ENCODE measurements around the gene DNAL1. TPM values are rescaled to one million over a fixed set of nuclear protein-coding genes. Genes with fewer than 3 reads are reported as not detected.
A peak's percentile ranks its signal among the peaks of the same experiment; 100 is the strongest.

The DNAL1 gene
- total RNA-seq, 4 donors from 2014 or later: 7.5 to 21.0 (median 9.8) TPM

DNA sequence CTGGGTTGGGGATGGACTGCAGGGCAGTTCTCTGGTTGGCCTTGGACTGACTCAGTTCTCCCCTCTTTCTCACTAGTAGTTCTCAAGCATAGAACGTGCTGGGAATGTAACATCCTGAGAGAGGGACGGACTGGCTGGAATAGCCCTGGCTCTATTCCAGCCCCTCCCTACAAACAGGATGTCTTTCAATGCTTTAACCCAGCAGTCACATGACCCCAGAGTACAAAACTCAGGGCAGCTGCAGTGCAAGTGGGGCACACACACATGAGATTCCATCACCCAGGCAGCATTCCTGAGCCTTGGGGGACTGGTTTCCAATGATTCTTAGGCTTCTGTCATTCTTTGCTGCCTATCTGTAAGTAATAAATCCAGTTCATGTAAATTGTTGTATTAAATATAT lies 34.1 kb upstream of the DNAL1 start:
- Histone ChIP-seq H3K9me3 (no peaks in the 10 kb centered on the region), H3K27ac (no peak overlapping the region), H3K36me3 (no peaks in the 10 kb centered on the region), H3K27me3 (no peaks in the 10 kb centered on the region), H3K4me1 (peaks cover 0 to 5% (median 0%) of the 10 kb centered on the region in 4 donors), H3K4me3 (no peak overlapping the region)
- DNase-seq (ENCODE audit: low spot score in 2 of 2): no peak
- WGBS, 2 donors: 29 to 71% methylated on average over 1 to 2 of the region's 2 CpGs
- no peak for TF ChIP-seq CTCF (IDR thresholded peaks at IDR 0.05)
- TF ChIP-seq EP300 (IDR thresholded peaks at IDR 0.05): no peak
- no peak for TF ChIP-seq POLR2A (IDR thresholded peaks at IDR 0.05)

GRCh38 chr14:73612339-73613045 lies 32.3 kb upstream of the DNAL1 start, which contains the start of gene ACOT6:
ACOT6 (plus strand) TSS chr14:73612517; CDS start chr14:73612572, 55 bp downstream.
- Histone ChIP-seq H3K36me3 (no peaks in the 10 kb centered on the region), H3K27me3 (no peaks in the 10 kb centered on the region), H3K4me3 (peak within 1 kb of the TSS; percentile 54 to 76 (median 65)), H3K4me1 (peaks cover 0 to 5% (median 0%) of the 10 kb centered on the region in 4 donors), H3K9me3 (no peaks in the 10 kb centered on the region), H3K27ac (peak within 1 kb of the TSS; percentile 77 to 91 (median 84))
- TF ChIP-seq CTCF (IDR thresholded peaks at IDR 0.05) (peak in 1 of 5 experiments; percentile 8), EP300 (IDR thresholded peaks at IDR 0.05) (peak in 1 of 2 donors; percentile 60), POLR2A (IDR thresholded peaks at IDR 0.05) (peak; percentile 9 to 42)
- peak; percentile 34 to 55 for DNase-seq (ENCODE audit: low spot score in 2 of 2)
- WGBS, 2 donors: 0% methylated on average over 21 to 26 of the region's 84 CpGs

DNA sequence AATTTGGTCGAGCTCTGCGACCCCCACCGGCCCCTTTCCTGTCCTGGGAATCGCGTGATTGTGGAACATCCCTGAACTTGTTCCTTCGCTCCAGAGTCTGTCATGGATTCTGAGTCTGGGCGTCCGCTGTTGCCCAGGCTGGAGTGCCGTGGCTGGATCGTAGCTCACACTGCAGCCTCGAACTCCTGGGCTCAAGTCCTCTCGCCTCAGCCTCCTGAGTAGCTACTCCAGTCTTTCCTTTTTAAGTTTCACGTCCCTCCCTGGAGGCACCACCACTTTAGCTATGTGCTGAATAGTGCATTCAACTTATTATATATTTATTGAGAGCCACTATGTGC lies 31.8 kb upstream of the DNAL1 start:
- TF ChIP-seq EP300 (IDR thresholded peaks at IDR 0.05) (no peak), CTCF (IDR thresholded peaks at IDR 0.05) (no peak), POLR2A (IDR thresholded peaks at IDR 0.05) (no peak)
- peaks cover 0 to 5% (median 0%) of the 10 kb centered on the region in 4 donors for H3K4me1 ChIP-seq
- H3K4me3 ChIP-seq: peak overlapping the region; percentile 54 to 76 (median 65)
- peak overlapping the region; percentile 77 to 91 (median 84) for H3K27ac ChIP-seq
- H3K36me3 ChIP-seq: no peaks in the 10 kb centered on the region
- no peaks in the 10 kb centered on the region for H3K9me3 ChIP-seq
- DNase-seq (ENCODE audit: low spot score in 2 of 2): peak in 1 of 2 donors; percentile 7
- H3K27me3 ChIP-seq: no peaks in the 10 kb centered on the region
- WGBS, 2 donors: 3 to 8% methylated on average over 9 to 13 of the region's 13 CpGs

- WGBS, 2 donors: 85 to 96% methylated on average over 3 of the region's 3 CpGs
- no peaks in the 10 kb centered on the region for H3K9me3 ChIP-seq
- TF ChIP-seq EP300 (IDR thresholded peaks at IDR 0.05): no peak
- TF ChIP-seq CTCF (IDR thresholded peaks at IDR 0.05): no peak
- TF ChIP-seq POLR2A (IDR thresholded peaks at IDR 0.05): no peak
- no peaks in the 10 kb centered on the region for H3K36me3 ChIP-seq
- peaks cover 0 to 5% (median 0%) of the 10 kb centered on the region in 4 donors for H3K4me1 ChIP-seq
- H3K27ac ChIP-seq: peak overlapping the region in 2 of 4 donors; percentile 84 to 91
- no peak for DNase-seq (ENCODE audit: low spot score in 2 of 2)
- no peaks in the 10 kb centered on the region for H3K27me3 ChIP-seq
- peak overlapping the region in 3 of 4 donors; percentile 54 to 76 (median 69) for H3K4me3 ChIP-seq
These were observed 31.3 kb upstream of the DNAL1 start for GRCh38 chr14:73613419-73613963.

GRCh38 chr14:73616831-73617230 lies 28.0 kb upstream of the DNAL1 start:
- 72 to 81% methylated on average over 4 of the region's 4 CpGs for WGBS, 2 donors
- DNase-seq (ENCODE audit: low spot score in 2 of 2): no peak
- no peak for TF ChIP-seq POLR2A (IDR thresholded peaks at IDR 0.05)
- no peak for TF ChIP-seq CTCF (IDR thresholded peaks at IDR 0.05)
- TF ChIP-seq EP300 (IDR thresholded peaks at IDR 0.05): no peak
- Histone ChIP-seq H3K4me1 (peaks cover 0 to 4% (median 0%) of the 10 kb centered on the region in 4 donors), H3K4me3 (no peak overlapping the region), H3K36me3 (no peaks in the 10 kb centered on the region), H3K27me3 (no peaks in the 10 kb centered on the region), H3K9me3 (no peaks in the 10 kb centered on the region), H3K27ac (no peak overlapping the region)
